ENCODE results near the gene NRIP1.

- TF ChIP-seq, protein P1, sequence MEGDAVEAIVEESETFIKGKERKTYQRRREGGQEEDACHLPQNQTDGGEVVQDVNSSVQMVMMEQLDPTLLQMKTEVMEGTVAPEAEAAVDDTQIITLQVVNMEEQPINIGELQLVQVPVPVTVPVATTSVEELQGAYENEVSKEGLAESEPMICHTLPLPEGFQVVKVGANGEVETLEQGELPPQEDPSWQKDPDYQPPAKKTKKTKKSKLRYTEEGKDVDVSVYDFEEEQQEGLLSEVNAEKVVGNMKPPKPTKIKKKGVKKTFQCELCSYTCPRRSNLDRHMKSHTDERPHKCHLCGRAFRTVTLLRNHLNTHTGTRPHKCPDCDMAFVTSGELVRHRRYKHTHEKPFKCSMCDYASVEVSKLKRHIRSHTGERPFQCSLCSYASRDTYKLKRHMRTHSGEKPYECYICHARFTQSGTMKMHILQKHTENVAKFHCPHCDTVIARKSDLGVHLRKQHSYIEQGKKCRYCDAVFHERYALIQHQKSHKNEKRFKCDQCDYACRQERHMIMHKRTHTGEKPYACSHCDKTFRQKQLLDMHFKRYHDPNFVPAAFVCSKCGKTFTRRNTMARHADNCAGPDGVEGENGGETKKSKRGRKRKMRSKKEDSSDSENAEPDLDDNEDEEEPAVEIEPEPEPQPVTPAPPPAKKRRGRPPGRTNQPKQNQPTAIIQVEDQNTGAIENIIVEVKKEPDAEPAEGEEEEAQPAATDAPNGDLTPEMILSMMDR (IDR thresholded peaks at IDR 0.05) = no peak
- no peak for TF ChIP-seq EP300 (IDR thresholded peaks at IDR 0.05)
- no peak for TF ChIP-seq POLR2A (IDR thresholded peaks at IDR 0.05)
These were observed 71.7 kb downstream of the NRIP1 start for GRCh38 chr21:14993115-14993514.

Measured in upper lobe of left lung (tissue), 4 donors.